GM23338 (cell line): Measurements from ENCODE around the gene NLRP14. TPM values are rescaled to one million over a fixed set of nuclear protein-coding genes. Genes with fewer than 3 reads are reported as not detected.

Experiments used
- ATAC-seq: fragments of 200-7000 bp; cut with Tn5 transposase; 3 replicates; pipeline ENCODE4 v1.9.1; 2020
- DNase-seq: peaks from one replicate; pipeline ENCODE4 v3.0.0-alpha.2; 2015; ENCODE audit warnings: low spot score
- H2AFZ ChIP-seq: fragments of 200-600 bp; sonication (generic); 2 replicates; pipeline ENCODE4 v1.8.0; 2016; ENCODE audit warnings: antibody characterized with exemption, mild to moderate bottlenecking, moderate library complexity
- H3F3A ChIP-seq: fragments of 200-600 bp; sonication (generic); replicated peaks from 2 replicates; pipeline ENCODE4 v1.8.0; 2017; ENCODE audit warnings: antibody characterized with exemption, mixed run types, low read depth
- H3K27ac ChIP-seq: fragments of 200-600 bp; sonication (generic); 2 replicates; pipeline ENCODE4 v1.6.1; 2016; ENCODE audit warnings: low read depth
- H3K27me3 ChIP-seq: fragments of 200-600 bp; sonication (generic); 2 replicates; pipeline ENCODE4 v1.8.0; 2016; ENCODE audit warnings: mild to moderate bottlenecking, mixed run types, moderate library complexity; ENCODE audit not compliant: insufficient read depth
- H3K36me3 ChIP-seq: fragments of 200-600 bp; sonication (generic); 2 replicates; pipeline ENCODE4 v1.8.0; 2016; ENCODE audit warnings: mild to moderate bottlenecking; ENCODE audit not compliant: insufficient read depth
- H3K4me1 ChIP-seq: fragments of 200-600 bp; sonication (generic); 2 replicates; pipeline ENCODE4 v1.8.0; 2016; ENCODE audit warnings: mild to moderate bottlenecking, moderate library complexity; ENCODE audit not compliant: insufficient read depth
- H3K4me2 ChIP-seq: fragments of 200-600 bp; sonication (generic); 2 replicates; pipeline ENCODE4 v1.7.1; 2017; ENCODE audit warnings: mixed run types
- H3K4me3 ChIP-seq: fragments of 200-600 bp; sonication (generic); 2 replicates; pipeline ENCODE4 v1.6.1; 2016; ENCODE audit warnings: mixed run types
- H3K79me2 ChIP-seq: fragments of 200-600 bp; sonication (generic); replicated peaks from 2 replicates; pipeline ENCODE4 v1.8.0; 2017; ENCODE audit warnings: mild to moderate bottlenecking; ENCODE audit not compliant: insufficient read depth
- H3K9me2 ChIP-seq: fragments of 200-600 bp; sonication (generic); 2 replicates; pipeline ENCODE4 v1.8.0; 2017; ENCODE audit not compliant: insufficient read depth
- H4K20me1 ChIP-seq: fragments of 200-600 bp; sonication (generic); replicated peaks from 2 replicates; pipeline ENCODE4 v1.8.0; 2017; ENCODE audit warnings: mild to moderate bottlenecking; ENCODE audit not compliant: insufficient read depth
- H3K27ac Mint-ChIP-seq: 2 replicates; pipeline ENCODE4 v1.8.0; 2020; ENCODE audit warnings: inconsistent platforms, mild to moderate bottlenecking, moderate library complexity, mixed read lengths
- H3K27me3 Mint-ChIP-seq: 3 replicates; pipeline ENCODE4 v1.8.0; 2022; ENCODE audit warnings: low read depth, mild to moderate bottlenecking, moderate library complexity, mixed read lengths, inconsistent platforms; ENCODE audit not compliant: insufficient read depth, poor library complexity
- H3K36me3 Mint-ChIP-seq: 3 replicates; pipeline ENCODE4 v1.8.0; 2021; ENCODE audit warnings: low read depth, mild to moderate bottlenecking, inconsistent platforms, moderate library complexity, mixed read lengths
- H3K4me1 Mint-ChIP-seq: 3 replicates; pipeline ENCODE4 v1.8.0; 2020; ENCODE audit warnings: mild to moderate bottlenecking, inconsistent platforms, mixed read lengths
- H3K4me3 Mint-ChIP-seq: 3 replicates; pipeline ENCODE4 v1.8.0; 2021; ENCODE audit warnings: moderate library complexity, mild to moderate bottlenecking, inconsistent platforms, mixed read lengths
- H3K9me3 Mint-ChIP-seq: 3 replicates; pipeline ENCODE4 v1.8.0; 2020; ENCODE audit warnings: moderate library complexity, mild to moderate bottlenecking, inconsistent platforms, mixed read lengths
- CREB1 ChIP-seq: fragments of 250-450 bp; sonication (Bioruptor Pico); IDR thresholded peaks from 2 replicates; pipeline ENCODE4 v1.5.0; 2020; ENCODE audit warnings: low read depth, mild to moderate bottlenecking, moderate library complexity
- ETS1 ChIP-seq: IDR thresholded peaks from 2 replicates; pipeline ENCODE4 v1.6.1; 2016; ENCODE audit warnings: antibody characterized with exemption
- EZH2 ChIP-seq: fragments of 200-600 bp; sonication (generic); IDR thresholded peaks from one replicate; pipeline ENCODE4 v1.8.0; 2017; ENCODE audit warnings: antibody characterized with exemption, mild to moderate bottlenecking, low read depth; ENCODE audit not compliant: unreplicated experiment
- EZH2phosphoT487 ChIP-seq: fragments of 200-600 bp; sonication (generic); IDR thresholded peaks from one replicate; pipeline ENCODE4 v1.8.1; 2018; ENCODE audit warnings: antibody characterized with exemption; ENCODE audit not compliant: unreplicated experiment
- JUNB ChIP-seq: IDR thresholded peaks from one replicate; pipeline ENCODE4 v1.6.1; 2016; ENCODE audit warnings: antibody characterized with exemption; ENCODE audit not compliant: unreplicated experiment
- NANOG ChIP-seq: IDR thresholded peaks from 2 replicates; pipeline ENCODE4 v1.6.1; 2016; ENCODE audit warnings: antibody characterized with exemption, borderline replicate concordance
- POLR2AphosphoS5 ChIP-seq: IDR thresholded peaks from 2 replicates; pipeline ENCODE4 v1.6.1; 2016; ENCODE audit warnings: antibody characterized with exemption, low read depth
- STAT1 ChIP-seq: IDR thresholded peaks from one replicate; pipeline ENCODE4 v1.6.1; 2016; ENCODE audit warnings: antibody characterized with exemption; ENCODE audit not compliant: unreplicated experiment
- ZNF114 ChIP-seq: fragments of 250-450 bp; sonication (Bioruptor Pico); IDR thresholded peaks from 2 replicates; pipeline ENCODE4 v1.5.0; 2020; ENCODE audit warnings: mild to moderate bottlenecking, moderate library complexity
- polyA plus RNA-seq: library from polyadenylated mRNA; unstranded; fragments of >200 nt; fragmentation: Nextera tagmentation; extraction: Ambion mirVana; gene quantifications from 2 replicates; pipeline ENCODE4 v1.2.1, GENCODE V29; 2016
- total RNA-seq: library from RNA; depleted of rRNA; stranded (reverse); fragments of >200 nt; shearing (Covaris generic); gene quantifications from 2 replicates; pipeline ENCODE4 v1.2.3, GENCODE V29; 2014
- TF ChIP-seq, protein P1 (sequence below), 2 experiments: fragments of 200-600 bp in 1 of 2; sonication (generic) in 1 of 2; conservative IDR thresholded peaks; 2 replicates each; pipeline versions ENCODE4 v1.5.1 to v1.6.1; 2016 to 2017; ENCODE audit warnings: antibody characterized with exemption in 2 of 2, low read depth in 2 of 2, mild to moderate bottlenecking in 2 of 2, moderate library complexity in 1 of 2
- TF ChIP-seq, protein P2 (sequence below): IDR thresholded peaks from one replicate; pipeline ENCODE4 v1.6.1; 2018; ENCODE audit warnings: antibody characterized with exemption; ENCODE audit not compliant: unreplicated experiment

The NLRP14 gene
- total and polyA plus RNA-seq, 2 experiments from 2014 or later = 0.10 TPM; not detected in 1

DNA sequence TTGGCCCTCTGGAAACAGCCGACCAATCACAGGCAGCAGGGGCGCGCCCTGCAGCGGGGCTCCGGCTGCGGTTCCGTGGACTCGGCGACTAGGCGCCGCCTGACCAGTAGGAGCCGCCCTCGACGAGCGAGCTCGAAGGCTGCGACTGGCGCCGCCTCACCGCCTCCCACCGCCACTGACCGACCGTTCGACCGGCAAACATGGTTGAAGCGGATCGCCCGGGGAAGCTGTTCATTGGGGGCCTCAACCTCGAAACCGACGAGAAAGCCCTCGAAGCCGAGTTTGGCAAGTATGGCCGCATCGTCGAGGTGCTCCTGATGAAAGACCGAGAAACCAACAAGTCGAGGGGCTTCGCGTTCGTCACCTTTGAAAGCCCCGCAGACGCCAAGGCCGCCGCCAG, 68.6 kb downstream of the NLRP14 start, which contains the start of gene RBMXL2:
Gene RBMXL2 (plus strand): TSS at position 78 of the 400 bp plus-strand sequence. CDS start 123 bp downstream, at position 201.
- Histone ChIP-seq H3K4me2 (no peak within 1 kb of the TSS), H3K9me2 (no peaks in the 10 kb centered on the region; the same call in 1 of the 2 replicates), H3K27ac (no peak within 1 kb of the TSS), H3K79me2 (no peaks in the 10 kb centered on the region), H3K27me3 (no peaks in the 10 kb centered on the region), H4K20me1 (no peaks in the 10 kb centered on the region), H3F3A (no peaks in the 10 kb centered on the region), H2AFZ (no peak within 1 kb of the TSS), H3K36me3 (no peaks in the 10 kb centered on the region), H3K4me3 (no peak within 1 kb of the TSS), H3K4me1 (no peaks in the 10 kb centered on the region)
- Mint-ChIP-seq H3K36me3 (no peaks in the 10 kb centered on the region; the same call in 2 of the 3 replicates), H3K4me3 (no peak within 1 kb of the TSS), H3K4me1 (no peaks in the 10 kb centered on the region), H3K27ac (no peak within 1 kb of the TSS), H3K27me3 (no peaks in the 10 kb centered on the region), H3K9me3 (peaks cover 15% of the 10 kb centered on the region; the same call in 2 of the 3 replicates)
- peak; percentile 30 for DNase-seq
- ATAC-seq = no peak
- TF ChIP-seq, protein P1, sequence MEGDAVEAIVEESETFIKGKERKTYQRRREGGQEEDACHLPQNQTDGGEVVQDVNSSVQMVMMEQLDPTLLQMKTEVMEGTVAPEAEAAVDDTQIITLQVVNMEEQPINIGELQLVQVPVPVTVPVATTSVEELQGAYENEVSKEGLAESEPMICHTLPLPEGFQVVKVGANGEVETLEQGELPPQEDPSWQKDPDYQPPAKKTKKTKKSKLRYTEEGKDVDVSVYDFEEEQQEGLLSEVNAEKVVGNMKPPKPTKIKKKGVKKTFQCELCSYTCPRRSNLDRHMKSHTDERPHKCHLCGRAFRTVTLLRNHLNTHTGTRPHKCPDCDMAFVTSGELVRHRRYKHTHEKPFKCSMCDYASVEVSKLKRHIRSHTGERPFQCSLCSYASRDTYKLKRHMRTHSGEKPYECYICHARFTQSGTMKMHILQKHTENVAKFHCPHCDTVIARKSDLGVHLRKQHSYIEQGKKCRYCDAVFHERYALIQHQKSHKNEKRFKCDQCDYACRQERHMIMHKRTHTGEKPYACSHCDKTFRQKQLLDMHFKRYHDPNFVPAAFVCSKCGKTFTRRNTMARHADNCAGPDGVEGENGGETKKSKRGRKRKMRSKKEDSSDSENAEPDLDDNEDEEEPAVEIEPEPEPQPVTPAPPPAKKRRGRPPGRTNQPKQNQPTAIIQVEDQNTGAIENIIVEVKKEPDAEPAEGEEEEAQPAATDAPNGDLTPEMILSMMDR (conservative IDR thresholded peaks at IDR 0.05; ENCODE audit: low read depth in 2 of 2) = peak in 1 of 2 experiments; percentile 13; a peak in 1 of 4 replicates
- TF ChIP-seq ETS1 = no peak

GRCh38 chr11:7089328-7090251, 69.3 kb downstream of the NLRP14 start:
- Histone ChIP-seq H3F3A (no peaks in the 10 kb centered on the region), H3K4me1 (no peaks in the 10 kb centered on the region), H3K4me3 (no peak overlapping the region), H3K27me3 (no peaks in the 10 kb centered on the region), H2AFZ (no peak overlapping the region), H3K4me2 (no peak overlapping the region), H3K79me2 (no peaks in the 10 kb centered on the region), H3K36me3 (no peaks in the 10 kb centered on the region), H3K27ac (no peak overlapping the region), H3K9me2 (no peaks in the 10 kb centered on the region), H4K20me1 (no peaks in the 10 kb centered on the region)
- Mint-ChIP-seq H3K4me1 (no peaks in the 10 kb centered on the region), H3K27ac (no peak overlapping the region), H3K4me3 (no peak overlapping the region), H3K27me3 (no peaks in the 10 kb centered on the region), H3K9me3 (peaks cover 15% of the 10 kb centered on the region; the same call in 2 of the 3 replicates), H3K36me3 (no peaks in the 10 kb centered on the region; the same call in 2 of the 3 replicates)
- ATAC-seq (no peak), DNase-seq (no peak)
- TF ChIP-seq NANOG (no peak), JUNB (no peak), POLR2AphosphoS5 (no peak), ETS1 (no peak), EZH2phosphoT487 (no peak), EZH2 (no peak), CREB1 (CRISPR knock-in tag) (no peak), STAT1 (no peak), ZNF114 (no peak)
- TF ChIP-seq, protein P1 (conservative IDR thresholded peaks at IDR 0.05; ENCODE audit: low read depth in 2 of 2) = no peak
- TF ChIP-seq, protein P2, sequence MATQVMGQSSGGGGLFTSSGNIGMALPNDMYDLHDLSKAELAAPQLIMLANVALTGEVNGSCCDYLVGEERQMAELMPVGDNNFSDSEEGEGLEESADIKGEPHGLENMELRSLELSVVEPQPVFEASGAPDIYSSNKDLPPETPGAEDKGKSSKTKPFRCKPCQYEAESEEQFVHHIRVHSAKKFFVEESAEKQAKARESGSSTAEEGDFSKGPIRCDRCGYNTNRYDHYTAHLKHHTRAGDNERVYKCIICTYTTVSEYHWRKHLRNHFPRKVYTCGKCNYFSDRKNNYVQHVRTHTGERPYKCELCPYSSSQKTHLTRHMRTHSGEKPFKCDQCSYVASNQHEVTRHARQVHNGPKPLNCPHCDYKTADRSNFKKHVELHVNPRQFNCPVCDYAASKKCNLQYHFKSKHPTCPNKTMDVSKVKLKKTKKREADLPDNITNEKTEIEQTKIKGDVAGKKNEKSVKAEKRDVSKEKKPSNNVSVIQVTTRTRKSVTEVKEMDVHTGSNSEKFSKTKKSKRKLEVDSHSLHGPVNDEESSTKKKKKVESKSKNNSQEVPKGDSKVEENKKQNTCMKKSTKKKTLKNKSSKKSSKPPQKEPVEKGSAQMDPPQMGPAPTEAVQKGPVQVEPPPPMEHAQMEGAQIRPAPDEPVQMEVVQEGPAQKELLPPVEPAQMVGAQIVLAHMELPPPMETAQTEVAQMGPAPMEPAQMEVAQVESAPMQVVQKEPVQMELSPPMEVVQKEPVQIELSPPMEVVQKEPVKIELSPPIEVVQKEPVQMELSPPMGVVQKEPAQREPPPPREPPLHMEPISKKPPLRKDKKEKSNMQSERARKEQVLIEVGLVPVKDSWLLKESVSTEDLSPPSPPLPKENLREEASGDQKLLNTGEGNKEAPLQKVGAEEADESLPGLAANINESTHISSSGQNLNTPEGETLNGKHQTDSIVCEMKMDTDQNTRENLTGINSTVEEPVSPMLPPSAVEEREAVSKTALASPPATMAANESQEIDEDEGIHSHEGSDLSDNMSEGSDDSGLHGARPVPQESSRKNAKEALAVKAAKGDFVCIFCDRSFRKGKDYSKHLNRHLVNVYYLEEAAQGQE = no peak
